ENCODE results near the gene MAP2K5. TPM values are rescaled to one million over a fixed set of nuclear protein-coding genes. Genes with fewer than 3 reads are reported as not detected.

MAP2K5 gene
- total RNA-seq, 4 donors from 2014 or later = 7.7 to 15.1 (median 12.0) TPM

DNA sequence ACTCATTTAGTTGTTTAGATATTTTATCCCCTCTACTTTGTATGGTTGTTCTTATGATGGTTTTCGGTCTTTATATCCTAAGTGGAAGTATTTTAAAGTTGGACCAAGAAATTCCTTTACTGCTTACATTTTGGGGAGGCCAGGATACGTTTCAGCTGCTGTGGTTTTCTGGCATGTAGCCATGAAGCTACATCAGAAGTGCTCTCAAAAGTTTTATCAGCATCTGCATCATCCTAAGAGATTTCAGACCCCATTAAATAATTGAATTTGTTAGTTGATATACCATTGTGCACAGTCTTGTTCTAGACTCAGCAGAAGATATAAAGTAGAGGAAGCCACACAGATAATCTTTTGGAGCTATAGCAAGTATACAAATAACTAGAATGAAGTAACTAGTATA, 232.7 kb downstream of the MAP2K5 start:
- no peaks in the 10 kb centered on the region for H3K4me1 ChIP-seq
- TF ChIP-seq EP300 (IDR thresholded peaks at IDR 0.05) (no peak), POLR2A (IDR thresholded peaks at IDR 0.05) (no peak), POLR2AphosphoS5 (IDR thresholded peaks at IDR 0.05) (no peak)
- TF ChIP-seq, protein P1, sequence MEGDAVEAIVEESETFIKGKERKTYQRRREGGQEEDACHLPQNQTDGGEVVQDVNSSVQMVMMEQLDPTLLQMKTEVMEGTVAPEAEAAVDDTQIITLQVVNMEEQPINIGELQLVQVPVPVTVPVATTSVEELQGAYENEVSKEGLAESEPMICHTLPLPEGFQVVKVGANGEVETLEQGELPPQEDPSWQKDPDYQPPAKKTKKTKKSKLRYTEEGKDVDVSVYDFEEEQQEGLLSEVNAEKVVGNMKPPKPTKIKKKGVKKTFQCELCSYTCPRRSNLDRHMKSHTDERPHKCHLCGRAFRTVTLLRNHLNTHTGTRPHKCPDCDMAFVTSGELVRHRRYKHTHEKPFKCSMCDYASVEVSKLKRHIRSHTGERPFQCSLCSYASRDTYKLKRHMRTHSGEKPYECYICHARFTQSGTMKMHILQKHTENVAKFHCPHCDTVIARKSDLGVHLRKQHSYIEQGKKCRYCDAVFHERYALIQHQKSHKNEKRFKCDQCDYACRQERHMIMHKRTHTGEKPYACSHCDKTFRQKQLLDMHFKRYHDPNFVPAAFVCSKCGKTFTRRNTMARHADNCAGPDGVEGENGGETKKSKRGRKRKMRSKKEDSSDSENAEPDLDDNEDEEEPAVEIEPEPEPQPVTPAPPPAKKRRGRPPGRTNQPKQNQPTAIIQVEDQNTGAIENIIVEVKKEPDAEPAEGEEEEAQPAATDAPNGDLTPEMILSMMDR (IDR thresholded peaks at IDR 0.05) = no peak

DNA sequence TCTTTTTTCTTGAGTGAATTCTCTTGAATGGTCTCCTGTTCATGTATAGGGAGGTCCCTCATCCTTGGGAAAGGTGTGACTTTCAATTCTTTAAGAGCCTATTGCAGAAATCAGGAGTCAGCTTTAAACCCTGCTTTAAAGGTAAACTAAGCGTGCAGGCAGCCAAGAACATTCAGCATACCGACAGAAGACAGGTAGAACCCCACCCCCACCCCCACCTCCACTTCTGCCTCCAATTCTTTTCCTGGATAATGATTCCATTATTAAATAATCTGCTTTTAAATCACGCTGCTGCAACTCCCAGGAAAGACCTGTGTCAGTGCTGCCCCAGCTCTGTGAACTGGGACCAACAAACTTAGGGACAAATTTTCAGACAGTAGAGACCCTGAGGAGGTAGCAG, 233.5 kb downstream of the MAP2K5 start:
- Histone ChIP-seq H3K4me1 (no peaks in the 10 kb centered on the region), H3K9me3 (no peaks in the 10 kb centered on the region), H3K36me3 (peaks cover 0 to 28% of the 10 kb centered on the region in 2 donors), H3K27ac (no peak overlapping the region), H3K4me3 (no peak overlapping the region), H3K27me3 (no peaks in the 10 kb centered on the region)
- WGBS, 2 donors (ENCODE audit: low coverage in 1 of 2) = 96 to 100% methylated on average over 2 to 3 of the region's 3 CpGs
- ATAC-seq = no peak
- TF ChIP-seq, protein P1 (IDR thresholded peaks at IDR 0.05) = no peak
- TF ChIP-seq EP300 (IDR thresholded peaks at IDR 0.05) (no peak), POLR2AphosphoS5 (IDR thresholded peaks at IDR 0.05) (no peak), POLR2A (IDR thresholded peaks at IDR 0.05) (no peak)

More for the DNA sequence above, 232.7 kb downstream of the MAP2K5 start:
- WGBS, 2 donors (ENCODE audit: low coverage in 1 of 2) = 56 to 63% methylated on average over 2 of the region's 2 CpGs
- peaks cover 0 to 28% of the 10 kb centered on the region in 2 donors for H3K36me3 ChIP-seq
- H3K9me3 ChIP-seq = no peaks in the 10 kb centered on the region
- H3K4me3 ChIP-seq = no peak overlapping the region
- ATAC-seq = no peak
- H3K27ac ChIP-seq = no peak overlapping the region
- H3K27me3 ChIP-seq = no peaks in the 10 kb centered on the region

- H3K4me1 ChIP-seq = no peaks in the 10 kb centered on the region
- H3K36me3 ChIP-seq = peaks cover 0 to 28% of the 10 kb centered on the region in 2 donors
- TF ChIP-seq, protein P1 (IDR thresholded peaks at IDR 0.05) = no peak
- WGBS, 2 donors (ENCODE audit: low coverage in 1 of 2) = 86 to 100% methylated on average over 2 to 3 of the region's 3 CpGs
- no peaks in the 10 kb centered on the region for H3K9me3 ChIP-seq
- no peak overlapping the region for H3K4me3 ChIP-seq
- H3K27me3 ChIP-seq = no peaks in the 10 kb centered on the region
- no peak overlapping the region for H3K27ac ChIP-seq
- no peak for ATAC-seq
Measured at GRCh38 chr15:67776600-67776999, 234.1 kb downstream of the MAP2K5 start.

- peaks cover 0 to 28% of the 10 kb centered on the region in 2 donors for H3K36me3 ChIP-seq
- no peak overlapping the region for H3K4me3 ChIP-seq
- H3K4me1 ChIP-seq = no peaks in the 10 kb centered on the region
- ATAC-seq = no peak
- TF ChIP-seq EP300 (IDR thresholded peaks at IDR 0.05) (no peak), POLR2A (IDR thresholded peaks at IDR 0.05) (no peak), POLR2AphosphoS5 (IDR thresholded peaks at IDR 0.05) (no peak)
- TF ChIP-seq, protein P1 (IDR thresholded peaks at IDR 0.05) = no peak
- no peak overlapping the region for H3K27ac ChIP-seq
- H3K27me3 ChIP-seq = no peaks in the 10 kb centered on the region
- 92 to 96% methylated on average over 2 to 4 of the region's 5 CpGs for WGBS, 2 donors (ENCODE audit: low coverage in 1 of 2)
- no peaks in the 10 kb centered on the region for H3K9me3 ChIP-seq
Measured at GRCh38 chr15:67777071-67777470, 234.6 kb downstream of the MAP2K5 start.

DNA sequence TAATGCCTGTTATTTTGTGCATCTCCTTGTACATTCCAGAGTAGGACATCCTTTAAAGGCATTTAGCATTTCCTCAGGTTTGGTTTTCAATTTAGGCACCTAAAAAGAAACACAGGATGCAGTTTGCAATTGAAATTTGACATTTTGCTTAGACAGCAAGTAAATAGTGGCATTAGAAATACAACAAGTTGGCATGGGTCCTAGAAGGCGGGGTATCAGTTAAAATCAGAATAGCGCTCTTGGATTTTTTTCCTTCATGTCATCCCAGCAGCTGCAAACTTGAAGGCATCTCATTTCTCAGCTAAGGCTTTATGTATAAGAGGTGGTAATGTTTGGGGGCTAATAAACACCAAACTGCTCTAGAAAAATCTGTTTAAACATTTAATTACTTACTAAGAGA, 235.3 kb downstream of the MAP2K5 start:
- no peaks in the 10 kb centered on the region for H3K4me1 ChIP-seq
- no peaks in the 10 kb centered on the region for H3K27me3 ChIP-seq
- no peak overlapping the region for H3K4me3 ChIP-seq
- TF ChIP-seq, protein P1 (IDR thresholded peaks at IDR 0.05) = no peak
- TF ChIP-seq POLR2AphosphoS5 (IDR thresholded peaks at IDR 0.05) = no peak
- no peak for TF ChIP-seq EP300 (IDR thresholded peaks at IDR 0.05)
- H3K9me3 ChIP-seq = no peaks in the 10 kb centered on the region
- H3K36me3 ChIP-seq = peaks cover 0 to 32% of the 10 kb centered on the region in 2 donors
- no peak for ATAC-seq
- no peak overlapping the region for H3K27ac ChIP-seq
- 85 to 92% methylated on average over 2 of the region's 2 CpGs for WGBS, 2 donors (ENCODE audit: low coverage in 1 of 2)
